RWPE1 (cell line): ENCODE results near the gene ATP2C2.
A peak's percentile ranks its signal among the peaks of the same experiment; 100 is the strongest.

Source experiments
- CTCF ChIA-PET: fragments of 350-600 bp; sonication (Branson Sonifier 250); formaldehyde crosslinking; extraction: SDS; loops from one replicate; lab custom pipeline; 2021; lab: Yijun Ruan, JAX
- POLR2A ChIA-PET: fragments of 400-600 bp; formaldehyde crosslinking; extraction: SDS; loops from one replicate; lab custom pipeline; 2020; ENCODE audit warnings: antibody characterized with exemption; ENCODE audit not compliant: low non-redundant PET; lab: Yijun Ruan, JAX
- DNase-seq: peaks from one replicate; pipeline ENCODE4 v3.0.0; 2012; ENCODE audit warnings: low spot score
- H3K27ac ChIP-seq: fragments of 450-650 bp; 2 replicates; pipeline ENCODE4 v1.5.1; 2017
- TF ChIP-seq, protein P1 (sequence below): fragments of 450-650 bp; conservative IDR thresholded peaks from 2 replicates; pipeline ENCODE4 v1.5.1; 2017; ENCODE audit warnings: low read depth, mild to moderate bottlenecking

ATP2C2 gene

DNA sequence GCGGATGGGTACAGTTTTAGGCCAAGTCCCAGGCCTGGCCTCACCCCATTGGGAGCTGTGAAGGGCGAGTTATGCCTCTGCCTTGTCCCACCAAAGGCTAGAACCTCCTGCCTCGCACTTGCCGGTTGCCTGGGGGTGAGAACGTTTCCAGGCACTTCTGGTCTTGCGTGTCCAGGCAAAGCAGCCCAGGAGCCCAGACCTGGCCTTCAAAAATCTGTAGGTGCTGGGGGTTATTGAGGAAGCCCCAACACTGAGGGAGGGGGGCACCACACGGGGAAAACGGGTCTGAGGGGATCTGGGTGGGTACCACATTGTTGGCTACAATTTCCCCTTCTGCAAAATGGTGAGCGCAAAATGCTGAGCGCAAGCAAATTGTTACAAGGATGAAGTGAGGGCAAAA, 12.2 kb upstream of the ATP2C2 start:
- TF ChIP-seq, protein P1, sequence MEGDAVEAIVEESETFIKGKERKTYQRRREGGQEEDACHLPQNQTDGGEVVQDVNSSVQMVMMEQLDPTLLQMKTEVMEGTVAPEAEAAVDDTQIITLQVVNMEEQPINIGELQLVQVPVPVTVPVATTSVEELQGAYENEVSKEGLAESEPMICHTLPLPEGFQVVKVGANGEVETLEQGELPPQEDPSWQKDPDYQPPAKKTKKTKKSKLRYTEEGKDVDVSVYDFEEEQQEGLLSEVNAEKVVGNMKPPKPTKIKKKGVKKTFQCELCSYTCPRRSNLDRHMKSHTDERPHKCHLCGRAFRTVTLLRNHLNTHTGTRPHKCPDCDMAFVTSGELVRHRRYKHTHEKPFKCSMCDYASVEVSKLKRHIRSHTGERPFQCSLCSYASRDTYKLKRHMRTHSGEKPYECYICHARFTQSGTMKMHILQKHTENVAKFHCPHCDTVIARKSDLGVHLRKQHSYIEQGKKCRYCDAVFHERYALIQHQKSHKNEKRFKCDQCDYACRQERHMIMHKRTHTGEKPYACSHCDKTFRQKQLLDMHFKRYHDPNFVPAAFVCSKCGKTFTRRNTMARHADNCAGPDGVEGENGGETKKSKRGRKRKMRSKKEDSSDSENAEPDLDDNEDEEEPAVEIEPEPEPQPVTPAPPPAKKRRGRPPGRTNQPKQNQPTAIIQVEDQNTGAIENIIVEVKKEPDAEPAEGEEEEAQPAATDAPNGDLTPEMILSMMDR: no peak
- ChIA-PET POLR2A (interaction anchor here (0.5 kb wide), 1 partner anchor 39 kb away, joined by 3 read pairs; no protein-coding TSS in a partner anchor), CTCF (no interaction called here)
- no peak overlapping the region for H3K27ac ChIP-seq
- DNase-seq: no peak

GRCh38 chr16:84356591-84357116, 11.7 kb upstream of the ATP2C2 start:
- H3K27ac ChIP-seq: no peak overlapping the region
- TF ChIP-seq, protein P1: no peak
- ChIA-PET POLR2A (interaction anchor here (0.5 kb wide), 1 partner anchor 38 kb away, joined by 3 read pairs; no protein-coding TSS in a partner anchor), CTCF (no interaction called here)
- DNase-seq: peak; percentile 62

DNA sequence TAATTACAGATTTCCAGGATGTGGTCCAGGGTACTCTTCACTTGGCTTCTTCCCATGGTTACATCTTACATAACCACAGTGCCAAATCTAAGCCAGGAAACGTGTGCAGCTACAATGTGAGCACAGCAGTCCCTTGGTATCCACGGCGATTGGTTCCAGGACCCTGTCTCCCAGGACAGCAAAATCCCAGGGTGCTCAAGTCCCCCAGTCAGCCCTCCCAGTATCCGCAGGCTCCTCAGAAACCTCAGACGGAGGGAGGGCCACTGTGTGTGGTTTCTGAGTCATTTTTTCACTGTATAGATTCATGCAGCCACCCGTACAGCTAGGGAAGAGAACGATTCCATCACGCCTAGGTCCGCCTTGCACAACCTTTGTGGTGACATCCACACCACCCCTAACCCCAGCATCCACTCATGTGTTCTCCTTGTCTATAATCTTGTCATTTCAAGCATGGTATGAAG, 11.1 kb upstream of the ATP2C2 start:
- ChIA-PET POLR2A (no interaction called here), CTCF (no interaction called here)
- peak; percentile 76 for DNase-seq
- TF ChIP-seq, protein P1: no peak
- H3K27ac ChIP-seq: no peak overlapping the region

GRCh38 chr16:84358601-84359295, 9.6 kb upstream of the ATP2C2 start:
- no peak for DNase-seq
- CTCF ChIA-PET: no interaction called here
- TF ChIP-seq, protein P1: no peak
- POLR2A ChIA-PET: no interaction called here
- no peak overlapping the region for H3K27ac ChIP-seq

DNA sequence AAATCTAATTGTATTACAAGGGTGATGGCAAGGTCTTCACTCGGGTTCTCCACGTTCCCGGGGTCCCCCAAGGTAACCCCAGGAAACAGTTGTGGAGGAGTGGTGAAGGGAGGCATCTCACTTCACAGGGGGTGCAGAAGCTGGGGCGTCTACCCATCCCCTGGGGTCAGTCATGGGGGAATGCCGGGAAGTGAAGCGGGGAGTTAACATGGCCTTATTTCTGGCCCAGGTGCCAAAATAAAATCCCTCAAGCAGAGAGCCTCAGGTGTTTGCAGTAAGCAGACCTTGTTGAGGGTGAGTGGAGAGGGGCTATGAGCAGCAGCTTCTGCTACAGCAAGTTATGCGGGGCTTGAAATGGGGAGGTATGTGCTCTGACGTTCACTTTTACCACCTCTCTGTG, 9.0 kb upstream of the ATP2C2 start:
- no peak for DNase-seq
- no peak overlapping the region for H3K27ac ChIP-seq
- ChIA-PET POLR2A (no interaction called here), CTCF (no interaction called here)
- TF ChIP-seq, protein P1: no peak

DNA sequence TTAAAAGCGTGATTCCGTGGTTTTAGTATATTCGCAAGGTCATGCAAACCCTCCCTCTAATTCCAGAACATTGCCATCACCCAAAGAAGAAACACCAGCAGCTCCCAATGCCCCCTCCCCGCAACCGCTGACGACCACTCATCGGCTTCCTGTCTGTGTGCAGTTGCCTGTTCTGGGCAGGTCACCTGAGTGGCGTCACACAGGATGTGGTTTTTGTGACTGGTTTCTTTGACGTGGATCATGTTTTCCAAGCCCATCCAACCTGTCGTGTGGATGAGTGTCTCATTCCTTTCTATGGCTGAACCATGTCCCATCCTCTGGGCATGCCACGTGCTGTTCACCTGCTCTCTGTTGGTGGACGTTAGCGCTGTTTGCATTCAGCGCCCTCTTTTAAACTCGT, 8.2 kb upstream of the ATP2C2 start:
- POLR2A ChIA-PET: no interaction called here
- no peak overlapping the region for H3K27ac ChIP-seq
- CTCF ChIA-PET: no interaction called here
- no peak for DNase-seq
- TF ChIP-seq, protein P1: no peak
